Ascending aorta (tissue), 2 donors: ENCODE results near the gene ARSB. TPM values are rescaled to one million over a fixed set of nuclear protein-coding genes. Genes with fewer than 3 reads are reported as not detected.

ENCODE experiments used
- DNase-seq, 2 donors: peaks; one replicate each; pipeline ENCODE4 v3.0.0-alpha.2; 2019; ENCODE audit warnings: low spot score in 2 of 2
- H3K27ac ChIP-seq, 2 donors: fragments of 200-600 bp; sonication (generic); one replicate each; pipeline ENCODE4 v1.5.1; 2016 to 2017; ENCODE audit warnings: mild to moderate bottlenecking in 1 of 2
- H3K27me3 ChIP-seq: fragments of 200-600 bp; sonication (generic); one replicate; pipeline ENCODE4 v1.5.1; 2017
- H3K36me3 ChIP-seq, 2 donors: fragments of 200-600 bp; sonication (generic); one replicate each; pipeline ENCODE4 v1.5.1; 2016
- H3K4me1 ChIP-seq, 2 donors: fragments of 200-600 bp; sonication (generic); one replicate each; pipeline ENCODE4 v1.5.1; 2016 to 2017; ENCODE audit warnings: mild to moderate bottlenecking in 1 of 2
- H3K4me3 ChIP-seq, 2 donors: fragments of 200-600 bp; sonication (generic); one replicate each; pipeline ENCODE4 v1.5.1; 2016 to 2017; ENCODE audit warnings: mild to moderate bottlenecking in 1 of 2
- H3K9me3 ChIP-seq, 2 donors: fragments of 200-600 bp; sonication (generic); one replicate each; pipeline ENCODE4 v1.5.1; 2016
- intact Hi-C: fragments of 100-400 bp; cut with DNase I; formaldehyde crosslinking; loops from one replicate; pipeline ENCODE4 v1.15.1; 2023
- total RNA-seq: library from RNA; depleted of rRNA; stranded (reverse); fragments of >200 nt; gene quantifications from one replicate; pipeline ENCODE4 v1.1.0, GENCODE V29; 2016
- TF ChIP-seq, protein P1 (sequence below), 3 experiments: fragments of 200-600 bp in 2 of 3; fragments of 450-650 bp in 1 of 3; sonication (generic) in 2 of 3; IDR thresholded peaks; one replicate each; pipeline ENCODE4 v1.5.1; 2016 to 2019; ENCODE audit warnings: antibody characterized with exemption in 3 of 3, mild to moderate bottlenecking in 1 of 3, moderate library complexity in 1 of 3

Gene ARSB
- total RNA-seq, 1 donor from 2014 or later, result 18.6 TPM

DNA sequence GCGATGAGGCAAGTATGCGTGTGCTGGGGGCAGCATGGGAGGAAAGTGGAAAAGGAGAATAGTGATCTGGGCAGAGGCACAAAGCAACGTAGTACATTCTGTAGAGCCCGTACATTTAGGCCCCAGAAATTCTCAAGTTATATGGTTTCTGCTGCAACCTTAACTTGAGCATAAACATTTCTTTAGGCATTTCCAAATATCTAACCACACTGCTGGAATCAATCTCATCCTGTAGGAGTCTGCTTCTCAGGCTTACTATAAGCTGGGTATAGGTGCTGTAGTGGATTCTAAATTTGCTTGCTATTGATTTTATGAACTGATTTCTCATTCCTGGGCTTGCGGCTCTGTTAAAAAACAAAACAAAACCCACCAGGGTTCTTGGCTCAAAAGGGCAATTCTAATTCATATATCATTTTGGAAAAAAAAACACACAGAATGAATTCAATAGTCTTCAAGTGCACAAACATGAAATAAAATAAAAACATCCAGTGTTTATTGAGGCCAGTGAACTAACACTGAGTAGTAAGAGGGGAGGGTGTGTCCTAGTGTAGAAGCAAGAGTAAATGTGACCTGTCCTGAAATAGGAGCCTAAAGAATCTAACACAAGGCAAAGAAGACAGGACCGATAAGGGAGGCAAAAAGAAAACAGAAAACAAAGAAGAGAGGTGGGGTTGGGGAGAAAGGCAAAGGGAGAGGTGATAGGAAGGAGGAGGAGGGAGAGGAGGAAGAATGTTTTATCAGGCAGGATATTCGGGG is 191.0 kb downstream of the ARSB start:
- TF ChIP-seq, protein P1, sequence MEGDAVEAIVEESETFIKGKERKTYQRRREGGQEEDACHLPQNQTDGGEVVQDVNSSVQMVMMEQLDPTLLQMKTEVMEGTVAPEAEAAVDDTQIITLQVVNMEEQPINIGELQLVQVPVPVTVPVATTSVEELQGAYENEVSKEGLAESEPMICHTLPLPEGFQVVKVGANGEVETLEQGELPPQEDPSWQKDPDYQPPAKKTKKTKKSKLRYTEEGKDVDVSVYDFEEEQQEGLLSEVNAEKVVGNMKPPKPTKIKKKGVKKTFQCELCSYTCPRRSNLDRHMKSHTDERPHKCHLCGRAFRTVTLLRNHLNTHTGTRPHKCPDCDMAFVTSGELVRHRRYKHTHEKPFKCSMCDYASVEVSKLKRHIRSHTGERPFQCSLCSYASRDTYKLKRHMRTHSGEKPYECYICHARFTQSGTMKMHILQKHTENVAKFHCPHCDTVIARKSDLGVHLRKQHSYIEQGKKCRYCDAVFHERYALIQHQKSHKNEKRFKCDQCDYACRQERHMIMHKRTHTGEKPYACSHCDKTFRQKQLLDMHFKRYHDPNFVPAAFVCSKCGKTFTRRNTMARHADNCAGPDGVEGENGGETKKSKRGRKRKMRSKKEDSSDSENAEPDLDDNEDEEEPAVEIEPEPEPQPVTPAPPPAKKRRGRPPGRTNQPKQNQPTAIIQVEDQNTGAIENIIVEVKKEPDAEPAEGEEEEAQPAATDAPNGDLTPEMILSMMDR (IDR thresholded peaks at IDR 0.05), result no peak
- intact Hi-C loops, result no loop called here
- no peaks in the 10 kb centered on the region for H3K4me1 ChIP-seq
- no peak for DNase-seq
- H3K27ac ChIP-seq, result no peak overlapping the region
- H3K27me3 ChIP-seq, result no peaks in the 10 kb centered on the region
- H3K9me3 ChIP-seq, result no peaks in the 10 kb centered on the region
- no peak overlapping the region for H3K4me3 ChIP-seq
- H3K36me3 ChIP-seq, result no peaks in the 10 kb centered on the region

- Histone ChIP-seq H3K9me3 (no peaks in the 10 kb centered on the region), H3K4me1 (no peaks in the 10 kb centered on the region), H3K36me3 (no peaks in the 10 kb centered on the region), H3K27ac (no peak overlapping the region), H3K4me3 (no peak overlapping the region), H3K27me3 (no peaks in the 10 kb centered on the region)
- DNase-seq, result no peak
- TF ChIP-seq, protein P1 (IDR thresholded peaks at IDR 0.05), result no peak
- intact Hi-C loops, result no loop called here
These were observed 192.6 kb downstream of the ARSB start for GRCh38 chr5:78792345-78793055.

- Histone ChIP-seq H3K27me3 (no peaks in the 10 kb centered on the region), H3K36me3 (no peaks in the 10 kb centered on the region)
These were observed 193.5 kb downstream of the ARSB start for GRCh38 chr5:78791501-78792100.

DNA sequence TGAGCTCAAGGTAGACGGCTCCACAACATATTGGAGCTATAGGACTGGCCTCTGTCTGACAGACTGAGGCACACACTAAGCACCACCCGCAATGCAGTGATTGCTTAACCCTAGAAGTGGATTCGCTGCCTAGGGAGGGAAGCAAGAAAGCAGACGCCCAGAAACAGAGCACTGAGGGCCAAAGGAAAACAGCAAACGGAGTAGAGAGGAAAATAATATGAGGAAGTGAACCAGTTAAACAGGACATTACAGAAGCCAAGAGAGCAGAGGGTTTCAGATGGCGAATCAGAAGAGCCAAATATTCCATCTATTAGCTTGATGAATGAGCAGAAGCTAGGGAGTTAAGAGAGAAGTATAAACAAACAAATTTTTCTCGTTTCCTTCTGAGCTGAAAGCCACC is 197.3 kb downstream of the ARSB start:
- Histone ChIP-seq H3K36me3 (no peaks in the 10 kb centered on the region), H3K9me3 (peaks cover 0 to 6% of the 10 kb centered on the region in 2 donors), H3K4me3 (no peak overlapping the region), H3K4me1 (no peaks in the 10 kb centered on the region), H3K27ac (peak overlapping the region in 1 of 2 donors; percentile 19), H3K27me3 (no peaks in the 10 kb centered on the region)
- TF ChIP-seq, protein P1 (IDR thresholded peaks at IDR 0.05), result no peak
- intact Hi-C loops, result no loop called here
- DNase-seq, result no peak

More at GRCh38 chr5:78791501-78792100, 193.5 kb downstream of the ARSB start:
- Histone ChIP-seq H3K4me1 (no peaks in the 10 kb centered on the region), H3K4me3 (no peak overlapping the region), H3K9me3 (no peaks in the 10 kb centered on the region), H3K27ac (no peak overlapping the region)
- intact Hi-C loops, result no loop called here
- no peak for DNase-seq
- TF ChIP-seq, protein P1 (IDR thresholded peaks at IDR 0.05), result no peak

GRCh38 chr5:78785454-78785853 is 199.7 kb downstream of the ARSB start:
- intact Hi-C loops, result no loop called here
- H3K9me3 ChIP-seq, result peaks cover 0 to 6% of the 10 kb centered on the region in 2 donors
- DNase-seq, result no peak
- no peaks in the 10 kb centered on the region for H3K36me3 ChIP-seq
- TF ChIP-seq, protein P1 (IDR thresholded peaks at IDR 0.05), result no peak
- no peaks in the 10 kb centered on the region for H3K27me3 ChIP-seq
- no peak overlapping the region for H3K27ac ChIP-seq
- no peak overlapping the region for H3K4me3 ChIP-seq
- H3K4me1 ChIP-seq, result no peaks in the 10 kb centered on the region
